Measurements from ENCODE around the gene RAI2.

The RAI2 gene

GRCh38 chrX:17829566-17829965 lies 31.5 kb downstream of the RAI2 start:
- no peak for DNase-seq (ENCODE audit: low read depth in 2 of 2)

GRCh38 chrX:17828171-17828570 lies 32.9 kb downstream of the RAI2 start:
- no peak for DNase-seq (ENCODE audit: low read depth in 2 of 2)

- no peak for DNase-seq (ENCODE audit: low read depth in 2 of 2)
Measured at GRCh38 chrX:17826609-17827496, 34.2 kb downstream of the RAI2 start.

- no peak for DNase-seq (ENCODE audit: low read depth in 2 of 2)
Measured at GRCh38 chrX:17824980-17825379, 36.1 kb downstream of the RAI2 start.

GRCh38 chrX:17822351-17822750 lies 38.7 kb downstream of the RAI2 start:
- DNase-seq (ENCODE audit: low read depth in 2 of 2), result no peak

GRCh38 chrX:17820100-17820499 lies 41.0 kb downstream of the RAI2 start:
- DNase-seq (ENCODE audit: low read depth in 2 of 2), result no peak

GRCh38 chrX:17818726-17819125 lies 42.4 kb downstream of the RAI2 start:
- DNase-seq (ENCODE audit: low read depth in 2 of 2), result no peak

GRCh38 chrX:17817251-17817650 lies 43.8 kb downstream of the RAI2 start:
- DNase-seq (ENCODE audit: low read depth in 2 of 2), result no peak

GRCh38 chrX:17814557-17814956 lies 46.5 kb downstream of the RAI2 start:
- no peak for DNase-seq (ENCODE audit: low read depth in 2 of 2)

GRCh38 chrX:17814059-17814458 lies 47.0 kb downstream of the RAI2 start:
- no peak for DNase-seq (ENCODE audit: low read depth in 2 of 2)

- DNase-seq (ENCODE audit: low read depth in 2 of 2), result no peak
Measured at GRCh38 chrX:17813277-17813676, 47.8 kb downstream of the RAI2 start.

GRCh38 chrX:17812763-17813162 lies 48.3 kb downstream of the RAI2 start:
- DNase-seq (ENCODE audit: low read depth in 2 of 2), result no peak

GRCh38 chrX:17809984-17810383 lies 51.1 kb downstream of the RAI2 start:
- no peak for DNase-seq (ENCODE audit: low read depth in 2 of 2)

- no peak for DNase-seq (ENCODE audit: low read depth in 2 of 2)
Measured at GRCh38 chrX:17809273-17809672, 51.8 kb downstream of the RAI2 start.

GRCh38 chrX:17805120-17805519 lies 56.0 kb downstream of the RAI2 start:
- DNase-seq (ENCODE audit: low read depth in 2 of 2), result no peak

- DNase-seq (ENCODE audit: low read depth in 2 of 2), result no peak
Measured at GRCh38 chrX:17803449-17803848, 57.6 kb downstream of the RAI2 start.

GRCh38 chrX:17802756-17803155 lies 58.3 kb downstream of the RAI2 start:
- no peak for DNase-seq (ENCODE audit: low read depth in 2 of 2)

- DNase-seq (ENCODE audit: low read depth in 2 of 2), result no peak
Measured at GRCh38 chrX:17801431-17801830, 59.7 kb downstream of the RAI2 start.

GRCh38 chrX:17798921-17799320 lies 62.2 kb downstream of the RAI2 start:
- DNase-seq (ENCODE audit: low read depth in 2 of 2), result no peak

- DNase-seq (ENCODE audit: low read depth in 2 of 2), result no peak
Measured at GRCh38 chrX:17792826-17793225, 68.3 kb downstream of the RAI2 start.

GRCh38 chrX:17788956-17789562 lies 72.0 kb downstream of the RAI2 start:
- DNase-seq (ENCODE audit: low read depth in 2 of 2), result no peak

GRCh38 chrX:17788439-17788838 lies 72.7 kb downstream of the RAI2 start:
- peak in 1 of 2 donors; percentile 22 for DNase-seq (ENCODE audit: low read depth in 2 of 2)

- DNase-seq (ENCODE audit: low read depth in 2 of 2), result no peak
Measured at GRCh38 chrX:17787557-17787956, 73.5 kb downstream of the RAI2 start.

All from stimulated activated CD4-positive, alpha-beta T cell treated with anti-CD3 and anti-CD28 coated beads, Interleukin-15, amount 100 ng/mL, for 48 hours (primary cell).